GM23338 (cell line): Measurements from ENCODE around the gene STARD8. TPM values are rescaled to one million over a fixed set of nuclear protein-coding genes. Genes with fewer than 3 reads are reported as not detected.

Experiments used
- ATAC-seq: fragments of 200-7000 bp; cut with Tn5 transposase; 3 replicates; pipeline ENCODE4 v1.9.1; 2020
- DNase-seq: peaks from one replicate; pipeline ENCODE4 v3.0.0-alpha.2; 2015; ENCODE audit warnings: low spot score
- H2AFZ ChIP-seq: fragments of 200-600 bp; sonication (generic); 2 replicates; pipeline ENCODE4 v1.8.0; 2016; ENCODE audit warnings: antibody characterized with exemption, mild to moderate bottlenecking, moderate library complexity
- H3F3A ChIP-seq: fragments of 200-600 bp; sonication (generic); replicated peaks from 2 replicates; pipeline ENCODE4 v1.8.0; 2017; ENCODE audit warnings: antibody characterized with exemption, mixed run types, low read depth
- H3K27ac ChIP-seq: fragments of 200-600 bp; sonication (generic); 2 replicates; pipeline ENCODE4 v1.6.1; 2016; ENCODE audit warnings: low read depth
- H3K27me3 ChIP-seq: fragments of 200-600 bp; sonication (generic); 2 replicates; pipeline ENCODE4 v1.8.0; 2016; ENCODE audit warnings: mild to moderate bottlenecking, mixed run types, moderate library complexity; ENCODE audit not compliant: insufficient read depth
- H3K36me3 ChIP-seq: fragments of 200-600 bp; sonication (generic); 2 replicates; pipeline ENCODE4 v1.8.0; 2016; ENCODE audit warnings: mild to moderate bottlenecking; ENCODE audit not compliant: insufficient read depth
- H3K4me1 ChIP-seq: fragments of 200-600 bp; sonication (generic); 2 replicates; pipeline ENCODE4 v1.8.0; 2016; ENCODE audit warnings: mild to moderate bottlenecking, moderate library complexity; ENCODE audit not compliant: insufficient read depth
- H3K4me2 ChIP-seq: fragments of 200-600 bp; sonication (generic); 2 replicates; pipeline ENCODE4 v1.7.1; 2017; ENCODE audit warnings: mixed run types
- H3K4me3 ChIP-seq: fragments of 200-600 bp; sonication (generic); 2 replicates; pipeline ENCODE4 v1.6.1; 2016; ENCODE audit warnings: mixed run types
- H3K79me2 ChIP-seq: fragments of 200-600 bp; sonication (generic); replicated peaks from 2 replicates; pipeline ENCODE4 v1.8.0; 2017; ENCODE audit warnings: mild to moderate bottlenecking; ENCODE audit not compliant: insufficient read depth
- H3K9me2 ChIP-seq: fragments of 200-600 bp; sonication (generic); 2 replicates; pipeline ENCODE4 v1.8.0; 2017; ENCODE audit not compliant: insufficient read depth
- H4K20me1 ChIP-seq: fragments of 200-600 bp; sonication (generic); replicated peaks from 2 replicates; pipeline ENCODE4 v1.8.0; 2017; ENCODE audit warnings: mild to moderate bottlenecking; ENCODE audit not compliant: insufficient read depth
- H3K27ac Mint-ChIP-seq: 2 replicates; pipeline ENCODE4 v1.8.0; 2020; ENCODE audit warnings: inconsistent platforms, mild to moderate bottlenecking, moderate library complexity, mixed read lengths
- H3K27me3 Mint-ChIP-seq: 3 replicates; pipeline ENCODE4 v1.8.0; 2022; ENCODE audit warnings: low read depth, mild to moderate bottlenecking, moderate library complexity, mixed read lengths, inconsistent platforms; ENCODE audit not compliant: insufficient read depth, poor library complexity
- H3K36me3 Mint-ChIP-seq: 3 replicates; pipeline ENCODE4 v1.8.0; 2021; ENCODE audit warnings: low read depth, mild to moderate bottlenecking, inconsistent platforms, moderate library complexity, mixed read lengths
- H3K4me1 Mint-ChIP-seq: 3 replicates; pipeline ENCODE4 v1.8.0; 2020; ENCODE audit warnings: mild to moderate bottlenecking, inconsistent platforms, mixed read lengths
- H3K4me3 Mint-ChIP-seq: 3 replicates; pipeline ENCODE4 v1.8.0; 2021; ENCODE audit warnings: moderate library complexity, mild to moderate bottlenecking, inconsistent platforms, mixed read lengths
- H3K9me3 Mint-ChIP-seq: 3 replicates; pipeline ENCODE4 v1.8.0; 2020; ENCODE audit warnings: moderate library complexity, mild to moderate bottlenecking, inconsistent platforms, mixed read lengths
- CREB1 ChIP-seq: fragments of 250-450 bp; sonication (Bioruptor Pico); IDR thresholded peaks from 2 replicates; pipeline ENCODE4 v1.5.0; 2020; ENCODE audit warnings: low read depth, mild to moderate bottlenecking, moderate library complexity
- EZH2 ChIP-seq: fragments of 200-600 bp; sonication (generic); IDR thresholded peaks from one replicate; pipeline ENCODE4 v1.8.0; 2017; ENCODE audit warnings: antibody characterized with exemption, mild to moderate bottlenecking, low read depth; ENCODE audit not compliant: unreplicated experiment
- EZH2phosphoT487 ChIP-seq: fragments of 200-600 bp; sonication (generic); IDR thresholded peaks from one replicate; pipeline ENCODE4 v1.8.1; 2018; ENCODE audit warnings: antibody characterized with exemption; ENCODE audit not compliant: unreplicated experiment
- JUNB ChIP-seq: IDR thresholded peaks from one replicate; pipeline ENCODE4 v1.6.1; 2016; ENCODE audit warnings: antibody characterized with exemption; ENCODE audit not compliant: unreplicated experiment
- NANOG ChIP-seq: IDR thresholded peaks from 2 replicates; pipeline ENCODE4 v1.6.1; 2016; ENCODE audit warnings: antibody characterized with exemption, borderline replicate concordance
- POLR2AphosphoS5 ChIP-seq: IDR thresholded peaks from 2 replicates; pipeline ENCODE4 v1.6.1; 2016; ENCODE audit warnings: antibody characterized with exemption, low read depth
- STAT1 ChIP-seq: IDR thresholded peaks from one replicate; pipeline ENCODE4 v1.6.1; 2016; ENCODE audit warnings: antibody characterized with exemption; ENCODE audit not compliant: unreplicated experiment
- ZNF114 ChIP-seq: fragments of 250-450 bp; sonication (Bioruptor Pico); IDR thresholded peaks from 2 replicates; pipeline ENCODE4 v1.5.0; 2020; ENCODE audit warnings: mild to moderate bottlenecking, moderate library complexity
- ZNF331 ChIP-seq: fragments of 250-450 bp; sonication (Bioruptor Pico); IDR thresholded peaks from 2 replicates; pipeline ENCODE4 v1.5.0; 2020; ENCODE audit warnings: low read depth, mild to moderate bottlenecking, moderate library complexity
- polyA plus RNA-seq: library from polyadenylated mRNA; unstranded; fragments of >200 nt; fragmentation: Nextera tagmentation; extraction: Ambion mirVana; gene quantifications from 2 replicates; pipeline ENCODE4 v1.2.1, GENCODE V29; 2016
- total RNA-seq: library from RNA; depleted of rRNA; stranded (reverse); fragments of >200 nt; shearing (Covaris generic); gene quantifications from 2 replicates; pipeline ENCODE4 v1.2.3, GENCODE V29; 2014
- TF ChIP-seq, protein P1 (sequence below): IDR thresholded peaks from 2 replicates; pipeline ENCODE4 v1.6.1; 2016; ENCODE audit warnings: antibody characterized with exemption
- TF ChIP-seq, protein P2 (sequence below): IDR thresholded peaks from one replicate; pipeline ENCODE4 v1.6.1; 2018; ENCODE audit warnings: antibody characterized with exemption; ENCODE audit not compliant: unreplicated experiment
- TF ChIP-seq, protein P3 (sequence below), 2 experiments: fragments of 200-600 bp in 1 of 2; sonication (generic) in 1 of 2; conservative IDR thresholded peaks; 2 replicates each; pipeline versions ENCODE4 v1.5.1 to v1.6.1; 2016 to 2017; ENCODE audit warnings: antibody characterized with exemption in 2 of 2, low read depth in 2 of 2, mild to moderate bottlenecking in 2 of 2, moderate library complexity in 1 of 2
- TF ChIP-seq, protein P4 (sequence below): fragments of 250-450 bp; sonication (Bioruptor Pico); IDR thresholded peaks from 2 replicates; pipeline ENCODE4 v1.5.0; 2020; ENCODE audit warnings: mild to moderate bottlenecking, moderate library complexity

Gene STARD8
- total and polyA plus RNA-seq, 2 experiments from 2014 or later = 0.74 to 5.6 TPM

DNA sequence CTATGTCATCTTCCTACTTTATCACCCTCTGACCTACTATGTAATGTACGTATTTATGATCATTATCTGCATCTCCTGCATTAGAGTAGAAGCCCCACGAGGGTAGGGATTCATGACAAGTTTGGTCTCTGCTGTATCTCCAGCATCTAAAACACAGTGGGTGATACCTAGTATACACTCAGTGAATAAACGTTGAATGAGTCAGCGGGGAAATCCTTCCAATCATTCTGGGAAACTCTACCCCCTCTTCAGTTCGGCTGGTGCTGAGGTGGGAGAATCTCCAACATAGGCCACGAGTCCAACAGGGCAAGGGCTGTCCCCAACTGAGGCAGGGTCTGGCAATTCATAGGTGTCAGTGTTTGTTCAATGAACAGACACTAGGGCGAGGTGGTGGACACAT, 106.9 kb downstream of the STARD8 start:
- no peak overlapping the region for H3K27ac Mint-ChIP-seq
- no peaks in the 10 kb centered on the region for H3K36me3 ChIP-seq
- H3K4me3 Mint-ChIP-seq = no peak overlapping the region
- H3K27me3 Mint-ChIP-seq = no peaks in the 10 kb centered on the region
- no peak for TF ChIP-seq JUNB
- no peak for TF ChIP-seq EZH2phosphoT487
- TF ChIP-seq, protein P1, sequence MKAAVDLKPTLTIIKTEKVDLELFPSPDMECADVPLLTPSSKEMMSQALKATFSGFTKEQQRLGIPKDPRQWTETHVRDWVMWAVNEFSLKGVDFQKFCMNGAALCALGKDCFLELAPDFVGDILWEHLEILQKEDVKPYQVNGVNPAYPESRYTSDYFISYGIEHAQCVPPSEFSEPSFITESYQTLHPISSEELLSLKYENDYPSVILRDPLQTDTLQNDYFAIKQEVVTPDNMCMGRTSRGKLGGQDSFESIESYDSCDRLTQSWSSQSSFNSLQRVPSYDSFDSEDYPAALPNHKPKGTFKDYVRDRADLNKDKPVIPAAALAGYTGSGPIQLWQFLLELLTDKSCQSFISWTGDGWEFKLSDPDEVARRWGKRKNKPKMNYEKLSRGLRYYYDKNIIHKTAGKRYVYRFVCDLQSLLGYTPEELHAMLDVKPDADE = no peak
- no peak for TF ChIP-seq ZNF331 (CRISPR knock-in tag)
- TF ChIP-seq NANOG = no peak
- TF ChIP-seq, protein P2, sequence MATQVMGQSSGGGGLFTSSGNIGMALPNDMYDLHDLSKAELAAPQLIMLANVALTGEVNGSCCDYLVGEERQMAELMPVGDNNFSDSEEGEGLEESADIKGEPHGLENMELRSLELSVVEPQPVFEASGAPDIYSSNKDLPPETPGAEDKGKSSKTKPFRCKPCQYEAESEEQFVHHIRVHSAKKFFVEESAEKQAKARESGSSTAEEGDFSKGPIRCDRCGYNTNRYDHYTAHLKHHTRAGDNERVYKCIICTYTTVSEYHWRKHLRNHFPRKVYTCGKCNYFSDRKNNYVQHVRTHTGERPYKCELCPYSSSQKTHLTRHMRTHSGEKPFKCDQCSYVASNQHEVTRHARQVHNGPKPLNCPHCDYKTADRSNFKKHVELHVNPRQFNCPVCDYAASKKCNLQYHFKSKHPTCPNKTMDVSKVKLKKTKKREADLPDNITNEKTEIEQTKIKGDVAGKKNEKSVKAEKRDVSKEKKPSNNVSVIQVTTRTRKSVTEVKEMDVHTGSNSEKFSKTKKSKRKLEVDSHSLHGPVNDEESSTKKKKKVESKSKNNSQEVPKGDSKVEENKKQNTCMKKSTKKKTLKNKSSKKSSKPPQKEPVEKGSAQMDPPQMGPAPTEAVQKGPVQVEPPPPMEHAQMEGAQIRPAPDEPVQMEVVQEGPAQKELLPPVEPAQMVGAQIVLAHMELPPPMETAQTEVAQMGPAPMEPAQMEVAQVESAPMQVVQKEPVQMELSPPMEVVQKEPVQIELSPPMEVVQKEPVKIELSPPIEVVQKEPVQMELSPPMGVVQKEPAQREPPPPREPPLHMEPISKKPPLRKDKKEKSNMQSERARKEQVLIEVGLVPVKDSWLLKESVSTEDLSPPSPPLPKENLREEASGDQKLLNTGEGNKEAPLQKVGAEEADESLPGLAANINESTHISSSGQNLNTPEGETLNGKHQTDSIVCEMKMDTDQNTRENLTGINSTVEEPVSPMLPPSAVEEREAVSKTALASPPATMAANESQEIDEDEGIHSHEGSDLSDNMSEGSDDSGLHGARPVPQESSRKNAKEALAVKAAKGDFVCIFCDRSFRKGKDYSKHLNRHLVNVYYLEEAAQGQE = no peak
- TF ChIP-seq, protein P3, sequence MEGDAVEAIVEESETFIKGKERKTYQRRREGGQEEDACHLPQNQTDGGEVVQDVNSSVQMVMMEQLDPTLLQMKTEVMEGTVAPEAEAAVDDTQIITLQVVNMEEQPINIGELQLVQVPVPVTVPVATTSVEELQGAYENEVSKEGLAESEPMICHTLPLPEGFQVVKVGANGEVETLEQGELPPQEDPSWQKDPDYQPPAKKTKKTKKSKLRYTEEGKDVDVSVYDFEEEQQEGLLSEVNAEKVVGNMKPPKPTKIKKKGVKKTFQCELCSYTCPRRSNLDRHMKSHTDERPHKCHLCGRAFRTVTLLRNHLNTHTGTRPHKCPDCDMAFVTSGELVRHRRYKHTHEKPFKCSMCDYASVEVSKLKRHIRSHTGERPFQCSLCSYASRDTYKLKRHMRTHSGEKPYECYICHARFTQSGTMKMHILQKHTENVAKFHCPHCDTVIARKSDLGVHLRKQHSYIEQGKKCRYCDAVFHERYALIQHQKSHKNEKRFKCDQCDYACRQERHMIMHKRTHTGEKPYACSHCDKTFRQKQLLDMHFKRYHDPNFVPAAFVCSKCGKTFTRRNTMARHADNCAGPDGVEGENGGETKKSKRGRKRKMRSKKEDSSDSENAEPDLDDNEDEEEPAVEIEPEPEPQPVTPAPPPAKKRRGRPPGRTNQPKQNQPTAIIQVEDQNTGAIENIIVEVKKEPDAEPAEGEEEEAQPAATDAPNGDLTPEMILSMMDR (conservative IDR thresholded peaks at IDR 0.05; ENCODE audit: low read depth in 2 of 2) = no peak
- no peak for TF ChIP-seq CREB1
- no peak for TF ChIP-seq POLR2AphosphoS5
- no peak for TF ChIP-seq ZNF114 (CRISPR knock-in tag)
- TF ChIP-seq STAT1 = no peak
- TF ChIP-seq, protein P4, sequence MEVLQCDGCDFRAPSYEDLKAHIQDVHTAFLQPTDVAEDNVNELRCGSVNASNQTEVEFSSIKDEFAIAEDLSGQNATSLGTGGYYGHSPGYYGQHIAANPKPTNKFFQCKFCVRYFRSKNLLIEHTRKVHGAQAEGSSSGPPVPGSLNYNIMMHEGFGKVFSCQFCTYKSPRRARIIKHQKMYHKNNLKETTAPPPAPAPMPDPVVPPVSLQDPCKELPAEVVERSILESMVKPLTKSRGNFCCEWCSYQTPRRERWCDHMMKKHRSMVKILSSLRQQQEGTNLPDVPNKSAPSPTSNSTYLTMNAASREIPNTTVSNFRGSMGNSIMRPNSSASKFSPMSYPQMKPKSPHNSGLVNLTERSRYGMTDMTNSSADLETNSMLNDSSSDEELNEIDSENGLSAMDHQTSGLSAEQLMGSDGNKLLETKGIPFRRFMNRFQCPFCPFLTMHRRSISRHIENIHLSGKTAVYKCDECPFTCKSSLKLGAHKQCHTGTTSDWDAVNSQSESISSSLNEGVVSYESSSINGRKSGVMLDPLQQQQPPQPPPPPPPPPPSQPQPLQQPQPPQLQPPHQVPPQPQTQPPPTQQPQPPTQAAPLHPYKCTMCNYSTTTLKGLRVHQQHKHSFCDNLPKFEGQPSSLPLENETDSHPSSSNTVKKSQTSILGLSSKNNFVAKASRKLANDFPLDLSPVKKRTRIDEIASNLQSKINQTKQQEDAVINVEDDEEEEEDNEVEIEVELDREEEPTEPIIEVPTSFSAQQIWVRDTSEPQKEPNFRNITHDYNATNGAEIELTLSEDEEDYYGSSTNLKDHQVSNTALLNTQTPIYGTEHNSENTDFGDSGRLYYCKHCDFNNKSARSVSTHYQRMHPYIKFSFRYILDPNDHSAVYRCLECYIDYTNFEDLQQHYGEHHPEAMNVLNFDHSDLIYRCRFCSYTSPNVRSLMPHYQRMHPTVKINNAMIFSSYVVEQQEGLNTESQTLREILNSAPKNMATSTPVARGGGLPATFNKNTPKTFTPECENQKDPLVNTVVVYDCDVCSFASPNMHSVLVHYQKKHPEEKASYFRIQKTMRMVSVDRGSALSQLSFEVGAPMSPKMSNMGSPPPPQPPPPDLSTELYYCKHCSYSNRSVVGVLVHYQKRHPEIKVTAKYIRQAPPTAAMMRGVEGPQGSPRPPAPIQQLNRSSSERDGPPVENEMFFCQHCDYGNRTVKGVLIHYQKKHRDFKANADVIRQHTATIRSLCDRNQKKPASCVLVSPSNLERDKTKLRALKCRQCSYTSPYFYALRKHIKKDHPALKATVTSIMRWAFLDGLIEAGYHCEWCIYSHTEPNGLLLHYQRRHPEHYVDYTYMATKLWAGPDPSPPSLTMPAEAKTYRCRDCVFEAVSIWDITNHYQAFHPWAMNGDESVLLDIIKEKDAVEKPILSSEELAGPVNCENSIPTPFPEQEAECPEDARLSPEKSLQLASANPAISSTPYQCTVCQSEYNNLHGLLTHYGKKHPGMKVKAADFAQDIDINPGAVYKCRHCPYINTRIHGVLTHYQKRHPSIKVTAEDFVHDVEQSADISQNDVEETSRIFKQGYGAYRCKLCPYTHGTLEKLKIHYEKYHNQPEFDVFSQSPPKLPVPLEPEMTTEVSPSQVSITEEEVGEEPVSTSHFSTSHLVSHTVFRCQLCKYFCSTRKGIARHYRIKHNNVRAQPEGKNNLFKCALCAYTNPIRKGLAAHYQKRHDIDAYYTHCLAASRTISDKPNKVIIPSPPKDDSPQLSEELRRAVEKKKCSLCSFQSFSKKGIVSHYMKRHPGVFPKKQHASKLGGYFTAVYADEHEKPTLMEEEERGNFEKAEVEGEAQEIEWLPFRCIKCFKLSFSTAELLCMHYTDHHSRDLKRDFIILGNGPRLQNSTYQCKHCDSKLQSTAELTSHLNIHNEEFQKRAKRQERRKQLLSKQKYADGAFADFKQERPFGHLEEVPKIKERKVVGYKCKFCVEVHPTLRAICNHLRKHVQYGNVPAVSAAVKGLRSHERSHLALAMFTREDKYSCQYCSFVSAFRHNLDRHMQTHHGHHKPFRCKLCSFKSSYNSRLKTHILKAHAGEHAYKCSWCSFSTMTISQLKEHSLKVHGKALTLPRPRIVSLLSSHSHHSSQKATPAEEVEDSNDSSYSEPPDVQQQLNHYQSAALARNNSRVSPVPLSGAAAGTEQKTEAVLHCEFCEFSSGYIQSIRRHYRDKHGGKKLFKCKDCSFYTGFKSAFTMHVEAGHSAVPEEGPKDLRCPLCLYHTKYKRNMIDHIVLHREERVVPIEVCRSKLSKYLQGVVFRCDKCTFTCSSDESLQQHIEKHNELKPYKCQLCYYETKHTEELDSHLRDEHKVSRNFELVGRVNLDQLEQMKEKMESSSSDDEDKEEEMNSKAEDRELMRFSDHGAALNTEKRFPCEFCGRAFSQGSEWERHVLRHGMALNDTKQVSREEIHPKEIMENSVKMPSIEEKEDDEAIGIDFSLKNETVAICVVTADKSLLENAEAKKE = no peak
- TF ChIP-seq EZH2 = no peak
- no peak overlapping the region for H3K27ac ChIP-seq
- H3K4me2 ChIP-seq = no peak overlapping the region
- no peak overlapping the region for H3K4me3 ChIP-seq
- H3K36me3 Mint-ChIP-seq = no peaks in the 10 kb centered on the region
- H3K27me3 ChIP-seq = no peaks in the 10 kb centered on the region
- H3K4me1 Mint-ChIP-seq = no peaks in the 10 kb centered on the region
- H3F3A ChIP-seq = no peaks in the 10 kb centered on the region
- H4K20me1 ChIP-seq = no peaks in the 10 kb centered on the region
- ATAC-seq (no peak), DNase-seq (no peak)
- no peaks in the 10 kb centered on the region for H3K9me2 ChIP-seq
- no peaks in the 10 kb centered on the region for H3K79me2 ChIP-seq
- H3K9me3 Mint-ChIP-seq = peaks cover 3% of the 10 kb centered on the region; the same call in 1 of the 3 replicates
- H2AFZ ChIP-seq = no peak overlapping the region
- H3K4me1 ChIP-seq = no peaks in the 10 kb centered on the region
